HG03097 (cell line): Measurements from ENCODE around the gene NUDT9.
A peak's percentile ranks its signal among the peaks of the same experiment; 100 is the strongest.
"Not testable (repeated sequence)": the region's sequence is repeated elsewhere in the genome, so short reads cannot be mapped to it uniquely, and the experiment has no call there.

Experiments
- ATAC-seq: cut with Tn5 transposase; IDR thresholded peaks from one replicate; pipeline ENCODE4 v1.9.1; 2021; ENCODE audit not compliant: unreplicated experiment, low FRiP score

The NUDT9 gene, protein sequence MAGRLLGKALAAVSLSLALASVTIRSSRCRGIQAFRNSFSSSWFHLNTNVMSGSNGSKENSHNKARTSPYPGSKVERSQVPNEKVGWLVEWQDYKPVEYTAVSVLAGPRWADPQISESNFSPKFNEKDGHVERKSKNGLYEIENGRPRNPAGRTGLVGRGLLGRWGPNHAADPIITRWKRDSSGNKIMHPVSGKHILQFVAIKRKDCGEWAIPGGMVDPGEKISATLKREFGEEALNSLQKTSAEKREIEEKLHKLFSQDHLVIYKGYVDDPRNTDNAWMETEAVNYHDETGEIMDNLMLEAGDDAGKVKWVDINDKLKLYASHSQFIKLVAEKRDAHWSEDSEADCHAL

DNA sequence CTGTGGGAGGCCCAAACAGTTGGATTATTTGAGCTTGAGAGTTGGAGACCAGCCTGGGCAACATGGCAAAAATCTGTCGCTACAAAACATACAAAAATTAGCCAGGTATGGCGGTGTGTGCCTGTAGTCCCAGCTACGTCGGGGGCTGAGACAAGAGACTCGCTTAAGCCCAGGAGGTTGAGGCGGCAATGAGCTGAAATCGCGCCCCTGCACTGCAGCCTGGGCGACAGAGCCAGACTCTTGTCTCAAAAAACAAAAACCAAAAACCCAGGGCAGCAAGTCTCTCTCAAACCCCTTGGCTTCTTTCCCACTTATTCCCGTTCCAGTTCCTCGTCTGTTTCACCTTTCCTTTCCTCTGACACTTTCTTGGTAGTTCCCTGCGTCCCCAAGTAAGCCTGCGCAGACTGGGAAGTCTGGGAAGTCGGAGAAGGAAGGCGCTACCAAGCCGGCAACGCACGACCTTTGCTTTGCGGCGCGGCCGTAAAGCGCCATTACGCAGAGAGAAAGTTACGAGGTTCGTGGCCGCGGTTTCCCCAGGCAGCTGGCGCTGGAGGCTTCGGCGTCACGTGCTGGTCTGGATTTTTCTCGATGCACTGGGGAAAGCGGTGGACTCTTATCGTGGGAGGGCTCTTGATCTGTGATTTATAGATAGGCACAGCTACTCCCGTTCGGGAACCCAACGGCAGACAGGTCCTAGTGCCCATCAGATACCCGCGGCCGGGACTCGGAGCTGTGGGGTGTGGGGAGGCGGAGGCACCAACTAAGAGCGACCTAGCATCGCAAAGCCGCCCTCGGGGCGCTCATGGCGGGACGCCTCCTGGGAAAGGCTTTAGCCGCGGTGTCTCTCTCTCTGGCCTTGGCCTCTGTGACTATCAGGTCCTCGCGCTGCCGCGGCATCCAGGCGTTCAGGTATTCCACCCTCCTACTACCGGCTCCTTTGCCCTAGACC is at the start of gene NUDT9:
Gene NUDT9, plus strand, starts transcription at position 470 of the 949 bp plus-strand sequence. Its CDS starts 333 bp downstream, at position 803.
- peak; percentile 82 for ATAC-seq

DNA sequence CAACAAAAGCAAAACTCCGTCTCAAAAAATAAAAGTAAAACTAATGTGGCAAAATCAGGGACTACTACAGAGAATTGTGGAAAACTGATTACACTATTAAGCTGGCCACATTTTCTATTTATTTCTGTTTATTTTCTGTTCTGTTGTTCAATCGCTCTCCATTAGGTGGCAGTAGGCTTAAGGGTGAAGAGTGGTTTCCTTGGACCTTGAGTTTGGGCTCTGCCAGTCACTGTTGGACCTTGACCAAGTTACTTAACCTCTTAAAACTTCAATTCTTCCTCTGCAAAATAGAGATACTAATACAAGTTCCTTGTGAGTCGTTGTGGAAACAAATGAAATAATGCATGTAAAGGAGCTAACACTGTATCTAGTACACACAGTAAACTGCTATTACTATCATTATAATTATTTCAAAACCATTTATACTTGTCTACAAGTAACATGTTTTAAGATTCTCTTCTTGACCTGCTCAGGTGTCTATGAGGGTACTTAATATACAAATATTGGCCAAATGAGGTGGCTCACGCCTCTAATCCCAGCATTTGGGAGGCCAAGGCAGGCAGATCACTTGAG is 46.6 kb upstream of the NUDT9 start:
- no peak for ATAC-seq

DNA sequence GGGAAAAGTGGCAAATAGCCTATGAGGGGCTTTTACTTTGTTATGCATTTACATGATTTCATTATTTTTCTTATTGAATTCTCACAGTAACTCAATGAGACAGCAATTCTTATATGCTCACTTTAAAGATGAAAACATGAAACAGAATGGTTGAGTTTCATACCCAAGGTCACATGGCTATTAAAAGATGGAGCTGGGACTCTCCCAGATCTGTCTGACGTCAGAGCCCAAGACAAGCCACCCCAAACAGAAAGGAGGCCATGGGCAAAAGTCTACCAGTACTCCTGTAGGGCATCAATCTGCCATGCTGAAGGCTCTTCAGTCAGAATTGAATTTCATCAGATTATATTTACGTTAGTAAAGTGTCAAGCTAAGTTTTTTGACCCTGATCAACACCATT is 44.6 kb upstream of the NUDT9 start:
- ATAC-seq, result no peak

DNA sequence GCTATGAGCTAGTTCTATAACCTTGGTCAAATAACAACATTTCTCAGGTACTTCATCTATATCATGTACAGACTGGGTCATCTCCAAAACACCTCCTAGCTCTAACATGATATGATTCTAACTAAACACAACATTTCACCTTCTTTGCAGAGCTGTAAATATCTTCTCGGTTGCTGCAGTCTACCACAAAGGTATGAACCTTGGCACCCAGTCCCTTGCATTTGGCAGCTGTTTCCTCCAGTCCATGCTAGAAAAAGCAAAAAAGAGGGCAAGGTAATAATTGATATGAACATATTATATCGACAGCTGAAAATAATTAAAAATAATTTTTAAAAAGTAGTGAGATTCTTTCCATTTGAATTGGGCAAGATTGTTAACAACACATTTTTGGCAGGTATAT is 40.3 kb upstream of the NUDT9 start:
- no peak for ATAC-seq

DNA sequence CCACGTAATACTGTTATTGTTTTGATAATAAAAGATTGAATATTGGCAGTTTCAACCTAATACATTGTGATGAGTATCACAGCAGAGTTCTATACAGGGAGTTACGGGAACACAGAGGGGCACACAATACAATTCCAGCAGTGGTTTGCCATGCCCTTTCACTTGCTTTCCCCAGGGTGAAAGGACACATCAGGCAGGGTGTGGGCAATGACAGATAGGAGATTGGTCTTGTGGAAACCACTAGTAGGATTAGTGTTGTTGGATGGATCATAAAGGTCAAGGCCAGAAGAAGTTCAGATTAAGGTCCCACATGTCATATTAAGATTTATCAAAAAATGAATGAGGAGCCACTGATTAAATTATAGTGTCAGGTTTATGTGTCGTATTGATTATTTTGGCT is 39.4 kb upstream of the NUDT9 start:
- ATAC-seq, result no peak

DNA sequence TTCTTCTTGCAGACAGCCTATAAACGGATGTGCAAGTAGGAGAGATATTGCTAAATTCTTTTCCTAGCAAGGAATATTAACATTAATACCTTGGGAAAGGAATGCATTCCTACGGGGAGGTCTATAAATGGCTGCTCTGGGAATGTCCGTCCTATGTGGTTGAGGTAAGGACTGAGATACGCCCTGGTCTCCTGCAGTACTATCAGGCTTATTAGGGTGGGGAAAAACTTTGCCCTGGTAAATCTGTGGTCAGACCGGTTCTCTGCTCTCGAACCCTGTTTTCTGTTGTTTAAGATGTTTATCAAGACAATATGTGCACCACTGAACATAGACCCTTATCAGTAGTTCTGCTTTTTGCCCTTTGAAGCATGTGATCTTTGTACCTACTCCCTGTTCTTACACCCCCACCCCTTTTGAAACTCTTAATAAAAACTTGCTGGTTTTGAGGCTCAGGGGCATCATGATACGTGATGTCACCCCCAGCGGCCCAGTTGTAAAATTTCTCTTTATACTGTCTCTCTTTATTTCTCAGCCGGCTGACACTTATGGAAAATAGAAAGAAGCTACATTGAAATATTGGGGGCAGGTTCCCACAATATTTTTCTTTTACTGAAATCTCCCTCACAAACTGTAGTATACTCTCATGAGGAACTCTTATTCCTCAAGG is 37.8 kb upstream of the NUDT9 start:
- ATAC-seq, result not testable (repeated sequence)

DNA sequence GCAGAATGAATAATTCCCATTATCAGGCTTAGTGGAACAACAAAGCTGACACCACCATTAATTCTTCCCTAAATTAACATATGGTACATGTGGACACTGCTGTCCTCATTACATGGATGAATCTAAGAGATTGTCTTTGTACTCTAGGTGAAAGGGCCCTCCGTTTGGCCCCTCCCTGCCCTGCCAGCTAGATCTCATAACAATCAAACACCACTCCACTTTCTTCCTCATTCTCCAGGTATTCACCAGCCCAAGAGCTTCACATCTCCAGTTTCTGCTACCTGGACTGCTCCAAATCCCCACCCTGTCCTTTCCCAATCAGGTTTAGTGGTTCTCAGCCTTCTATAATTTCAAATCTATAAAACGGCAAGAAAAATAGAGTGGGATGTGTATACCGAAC is 35.1 kb upstream of the NUDT9 start:
- no peak for ATAC-seq

DNA sequence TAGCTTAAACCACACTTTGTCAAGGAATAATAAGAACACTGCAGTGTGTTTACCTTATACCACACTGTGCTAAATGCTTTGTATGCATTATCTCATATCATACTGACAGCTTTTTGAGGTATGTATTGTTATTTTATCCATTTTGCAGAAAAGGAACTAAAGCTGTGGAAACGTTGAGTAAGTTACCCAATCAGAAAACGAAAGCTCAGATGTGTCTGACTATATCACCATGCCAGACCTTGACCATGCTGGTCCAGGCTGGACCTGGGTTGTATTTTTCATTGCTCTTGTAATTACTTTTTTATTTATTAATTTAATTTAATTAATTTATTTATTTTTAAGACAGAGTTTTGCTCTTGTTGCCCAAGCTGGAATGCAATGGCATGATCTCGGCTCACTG is 33.5 kb upstream of the NUDT9 start:
- ATAC-seq, result no peak

DNA sequence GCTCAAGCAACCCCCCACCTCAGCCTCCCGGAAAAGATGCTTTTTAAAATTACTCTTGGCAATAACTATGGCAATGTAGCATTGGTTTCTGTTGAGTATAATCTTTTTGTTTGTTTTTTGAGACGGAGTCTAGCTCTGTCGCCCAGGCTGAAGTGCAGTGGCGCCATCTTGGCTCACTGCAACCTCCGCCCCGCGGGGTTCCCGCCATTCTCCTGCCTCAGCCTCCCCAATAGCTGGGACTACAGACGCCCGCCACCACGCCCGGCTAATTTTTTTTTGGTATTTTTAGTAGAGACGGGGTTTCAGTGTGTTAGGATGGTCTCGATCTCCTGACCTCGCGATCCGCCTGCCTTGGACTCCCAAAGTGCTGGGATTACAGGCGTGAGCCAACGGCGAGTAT is 32.3 kb upstream of the NUDT9 start:
- not testable (repeated sequence) for ATAC-seq

DNA sequence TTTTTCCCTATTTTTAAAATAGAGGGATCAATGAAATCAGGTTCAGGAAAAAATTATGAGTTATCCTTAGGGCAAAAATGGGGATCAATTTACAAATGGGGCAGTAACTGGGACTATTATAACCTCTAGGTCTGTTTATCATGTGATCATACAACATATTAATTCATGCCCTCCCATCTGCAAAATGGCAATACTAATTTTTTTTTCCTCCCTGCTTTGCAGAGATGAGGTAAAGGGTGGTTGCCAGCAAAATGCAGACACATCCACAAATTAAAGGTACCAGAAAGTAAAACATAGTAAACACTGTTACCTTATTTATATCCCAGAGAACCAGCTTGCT is 31.9 kb upstream of the NUDT9 start:
- no peak for ATAC-seq

DNA sequence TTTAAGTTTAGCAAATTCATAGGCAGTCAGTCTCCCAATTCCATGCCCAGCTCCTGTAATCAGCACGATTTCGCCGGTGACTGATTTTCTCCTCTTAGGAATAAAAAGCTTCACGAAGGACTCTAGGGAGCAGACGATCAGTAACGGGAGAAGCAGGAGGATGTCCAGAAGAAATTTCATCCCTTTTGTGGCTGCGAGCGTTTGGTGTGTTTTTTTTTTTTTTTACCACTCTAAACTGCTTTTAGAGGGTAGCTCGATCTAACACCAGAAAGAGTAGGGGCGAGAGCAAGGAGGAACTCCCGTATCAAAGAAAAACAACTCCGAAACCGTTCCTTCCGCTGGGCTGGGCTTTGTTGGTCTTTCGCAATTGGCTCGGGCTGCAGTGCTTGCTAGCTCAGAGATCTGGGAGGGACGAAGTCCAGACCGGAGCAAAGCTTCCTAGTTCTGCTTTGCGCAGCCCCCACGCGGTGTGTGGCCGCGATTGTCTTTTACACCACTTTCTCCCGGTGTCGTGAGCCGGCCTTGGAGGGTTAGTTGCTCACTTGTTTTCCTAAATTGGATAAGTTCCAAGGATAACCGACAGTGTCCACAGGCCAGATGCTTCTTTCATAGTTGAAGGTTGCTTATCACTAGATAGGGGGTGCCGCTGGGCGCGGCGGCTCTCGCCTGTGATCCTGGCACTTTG is 31.3 kb upstream of the NUDT9 start, which contains the start of gene HSD17B11:
Gene HSD17B11, minus strand, starts transcription at position 298 of the 685 bp plus-strand sequence. Its CDS starts 118 bp downstream, at position 180.
- peak; percentile 99 for ATAC-seq

DNA sequence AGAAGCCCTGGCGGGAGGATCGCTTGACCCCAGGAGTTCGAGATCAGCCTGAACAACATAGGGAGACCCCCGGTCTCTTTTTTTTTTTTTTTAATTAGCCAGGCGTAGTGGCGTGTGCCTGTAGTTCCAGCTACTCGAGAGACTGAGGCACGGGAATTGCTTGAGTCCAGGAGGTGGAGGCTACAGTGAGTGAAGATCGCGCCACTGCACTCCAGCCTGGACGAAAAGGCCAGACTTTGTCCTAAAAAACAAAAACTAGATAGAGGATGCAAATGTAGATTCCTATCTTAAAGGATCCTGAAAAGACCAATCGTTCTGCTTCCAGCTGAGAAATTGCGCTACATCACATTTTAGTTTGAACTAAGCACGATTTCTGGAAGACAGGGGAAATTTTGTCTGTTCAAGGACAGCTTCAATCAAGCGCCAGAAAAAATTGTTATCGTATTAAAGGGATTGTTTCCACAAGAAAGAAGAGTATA is 30.8 kb upstream of the NUDT9 start:
- ATAC-seq, result no peak

DNA sequence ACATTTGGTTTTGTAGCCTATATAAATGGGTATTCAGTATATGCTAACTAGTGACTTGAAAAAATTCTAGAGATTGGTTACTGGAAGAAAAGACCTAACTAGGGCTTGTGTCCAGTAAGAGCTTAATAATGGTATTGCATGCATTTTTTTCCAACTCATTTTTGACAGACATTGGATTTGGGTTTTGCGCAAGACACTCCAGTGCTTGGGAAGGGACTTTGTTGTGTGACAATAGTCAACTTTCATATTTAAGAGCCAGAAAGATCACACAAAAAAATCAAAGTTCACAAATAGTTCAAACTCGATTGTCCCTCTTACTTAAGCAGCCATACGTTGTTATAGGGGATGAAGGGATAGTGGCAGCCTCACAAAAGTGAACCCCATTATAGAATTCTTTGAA is 30.2 kb upstream of the NUDT9 start:
- no peak for ATAC-seq

DNA sequence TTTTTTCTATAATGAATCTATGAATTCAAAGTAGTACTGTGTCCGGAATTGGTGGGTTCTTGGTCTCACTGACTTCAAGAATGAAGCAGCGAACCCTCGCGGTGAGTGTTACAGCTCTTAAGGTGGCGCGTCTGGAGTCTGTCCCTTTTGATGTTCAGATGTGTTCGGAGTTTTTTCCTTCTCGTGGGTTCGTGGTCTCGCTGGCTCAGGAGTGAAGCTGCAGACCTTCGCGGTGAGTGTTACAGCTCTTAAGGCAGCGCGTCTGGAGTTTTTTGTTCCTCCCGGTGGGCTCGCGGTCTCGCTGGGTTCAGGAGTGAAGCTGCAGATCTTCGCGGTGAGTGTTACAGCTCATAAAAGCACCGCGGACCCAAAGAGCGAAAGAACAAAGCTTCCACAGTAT is 27.3 kb upstream of the NUDT9 start:
- ATAC-seq, result not testable (repeated sequence)

DNA sequence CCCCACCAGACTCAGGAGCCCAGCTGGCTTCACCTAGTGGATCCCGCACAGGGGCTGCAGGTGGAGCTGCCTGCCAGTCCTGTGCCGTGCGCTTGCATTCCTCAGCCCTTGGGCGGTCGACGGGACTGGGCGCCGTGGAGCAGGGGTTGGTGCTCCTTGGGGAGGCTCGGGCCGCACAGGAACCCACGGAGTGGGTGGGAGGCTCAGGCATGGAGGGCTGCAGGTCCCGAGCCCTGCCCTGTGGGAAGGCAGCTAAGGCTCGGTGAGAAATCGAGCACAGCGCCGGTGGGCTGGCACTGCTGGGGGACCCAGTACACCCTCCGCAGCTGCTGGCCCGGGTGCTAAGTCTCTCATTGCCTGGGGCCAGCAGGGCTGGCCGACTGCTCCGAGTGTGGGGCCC is 26.5 kb upstream of the NUDT9 start:
- not testable (repeated sequence) for ATAC-seq

DNA sequence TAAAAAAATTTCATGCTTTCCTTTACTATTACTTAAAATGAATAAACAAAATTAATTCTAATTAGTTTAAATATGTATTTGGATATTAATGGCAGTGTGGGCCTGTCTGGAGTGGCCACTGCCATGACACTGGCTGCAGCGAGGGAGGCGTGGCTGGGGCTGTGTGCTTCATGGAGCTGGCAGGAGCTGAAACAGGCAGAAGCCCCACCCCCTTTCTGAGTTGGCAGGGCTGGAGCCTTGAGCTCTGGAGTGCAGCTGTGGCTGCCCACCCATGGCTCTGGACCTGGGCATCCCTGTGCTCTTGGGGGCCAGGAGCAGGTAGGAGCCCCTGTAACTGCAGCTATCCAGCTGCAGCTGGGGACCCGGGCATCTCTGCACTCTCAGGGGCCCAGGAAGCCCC is 23.2 kb upstream of the NUDT9 start:
- no peak for ATAC-seq

DNA sequence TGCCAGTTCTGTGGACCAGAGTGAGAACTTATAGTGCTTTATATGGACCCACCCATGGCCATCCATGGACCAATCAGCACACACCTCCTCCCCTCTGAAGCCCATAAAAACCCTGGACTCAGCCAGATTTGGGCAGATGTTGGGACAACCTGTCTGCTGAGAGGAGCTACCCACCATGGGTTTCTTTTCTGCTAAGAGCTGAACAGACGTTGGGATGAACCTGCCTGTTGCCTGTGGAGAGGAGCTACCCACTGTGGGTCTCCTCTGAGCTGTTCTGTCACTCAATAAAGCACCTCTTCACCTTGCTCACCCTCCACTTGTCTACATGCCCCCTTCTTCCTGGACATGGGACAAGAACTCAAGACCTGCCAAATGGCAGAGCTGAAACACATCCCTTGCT is 22.4 kb upstream of the NUDT9 start:
- ATAC-seq, result no peak

DNA sequence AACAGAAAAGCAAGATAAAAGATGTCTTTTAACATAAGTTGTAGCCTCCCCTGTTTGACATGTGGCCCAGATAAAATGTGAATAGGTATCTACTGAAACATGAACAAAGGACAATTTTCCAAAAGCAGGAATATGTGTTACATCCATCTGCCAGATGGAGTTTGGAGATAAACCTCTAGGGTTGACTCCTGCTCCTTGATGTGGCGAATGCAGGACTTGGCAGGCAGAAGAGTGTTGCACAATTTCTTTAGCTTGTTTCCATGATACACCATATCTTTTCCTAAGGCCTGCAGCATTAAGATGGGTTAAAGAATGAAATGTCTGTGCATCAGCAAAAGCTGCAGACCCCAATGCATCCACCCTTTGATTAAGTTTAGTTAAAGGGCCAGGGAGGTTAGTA is 18.6 kb upstream of the NUDT9 start:
- ATAC-seq, result not testable (repeated sequence)

DNA sequence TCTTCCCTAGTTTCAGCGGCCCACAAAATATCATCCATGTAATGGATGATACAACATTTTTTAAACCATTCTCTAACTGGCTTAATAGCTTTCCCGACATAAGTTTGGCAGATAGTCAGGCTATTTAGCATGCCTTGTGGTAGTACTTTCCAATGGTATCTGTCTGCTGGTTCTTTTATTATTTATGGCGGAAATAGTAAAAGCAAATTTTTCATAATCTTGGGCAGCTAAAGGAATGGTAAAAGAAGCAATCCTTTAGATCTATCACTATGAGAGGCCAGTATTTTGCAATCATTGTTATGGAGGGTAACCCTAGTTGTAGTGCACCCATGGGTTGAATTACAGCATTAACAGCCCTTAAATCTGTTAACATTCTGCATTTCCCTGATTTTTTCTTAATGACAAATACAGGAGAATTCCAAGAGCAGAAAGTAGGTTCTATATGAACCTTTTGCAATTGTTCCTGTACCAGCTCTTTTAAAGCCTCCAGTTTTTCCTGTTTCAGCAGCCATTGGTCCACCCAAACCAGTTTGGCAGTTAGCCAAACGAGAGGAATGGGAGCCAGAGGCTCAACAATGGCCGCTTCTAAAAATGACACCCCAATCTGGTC is 17.1 kb upstream of the NUDT9 start:
- no peak for ATAC-seq

DNA sequence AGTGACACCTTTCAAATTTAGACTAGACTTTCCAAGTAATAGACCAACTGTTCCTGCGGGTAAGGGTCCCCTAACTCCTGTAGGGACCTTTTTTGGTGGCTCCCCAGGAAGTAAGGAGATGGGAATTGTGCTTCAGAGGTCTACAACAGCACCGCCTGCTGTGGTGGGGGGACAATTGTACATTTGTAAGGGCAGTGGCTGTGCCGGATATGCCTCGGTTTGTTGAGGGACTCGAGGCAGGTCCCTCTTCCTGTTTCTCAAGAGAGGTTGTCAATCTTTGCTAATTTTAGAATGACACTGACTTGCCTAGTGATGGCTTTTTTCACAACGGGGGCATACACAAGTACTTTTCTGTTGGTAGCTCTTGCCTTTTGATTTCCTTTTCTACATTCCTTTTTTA is 15.9 kb upstream of the NUDT9 start:
- ATAC-seq, result no peak
